Fibroblast of lung (primary cell): Measurements from ENCODE around the gene DIS3L2. TPM values are rescaled to one million over a fixed set of nuclear protein-coding genes. Genes with fewer than 3 reads are reported as not detected.

Experiments used
- DNase-seq, 2 donors: peaks; one replicate each; pipeline versions ENCODE4 v3.0.0 to v3.0.0-alpha.2; 2010; ENCODE audit warnings: low read depth in 2 of 2
- H2AFZ ChIP-seq: 2 replicates; pipeline ENCODE4 v1.5.1; 2012; ENCODE audit warnings: low read length, control low read depth, inconsistent platforms
- H3K27ac ChIP-seq: 2 replicates; pipeline ENCODE4 v1.5.1; 2011; ENCODE audit warnings: low read length, control low read depth; ENCODE audit not compliant: insufficient read depth
- H3K27me3 ChIP-seq: 2 replicates; pipeline ENCODE4 v1.5.1; 2011; ENCODE audit warnings: mild to moderate bottlenecking, low read length; ENCODE audit not compliant: control insufficient read depth, insufficient read depth
- H3K36me3 ChIP-seq: 2 replicates; pipeline ENCODE4 v1.5.1; 2011; ENCODE audit warnings: low read length; ENCODE audit not compliant: control insufficient read depth, insufficient read depth
- H3K4me1 ChIP-seq: 2 replicates; pipeline ENCODE4 v1.5.1; 2011; ENCODE audit warnings: low read length; ENCODE audit not compliant: control insufficient read depth, insufficient read depth; ENCODE audit errors: extremely low read depth
- H3K4me2 ChIP-seq: 2 replicates; pipeline ENCODE4 v1.5.1; 2011; ENCODE audit warnings: low read length, control low read depth; ENCODE audit not compliant: insufficient read depth; ENCODE audit errors: extremely low read depth
- H3K4me3 ChIP-seq, 4 experiments: fragments of 200-600 bp in 1 of 4; sonication (generic) in 1 of 4; replicated peaks in 1 of 4; 2 replicates each; pipeline ENCODE4 v1.5.1; 2011 to 2016; ENCODE audit warnings: low read length in 4 of 4, low read depth in 3 of 4, mild to moderate bottlenecking in 3 of 4, control low read depth in 2 of 4, inconsistent platforms in 1 of 4, mixed read lengths in 1 of 4; ENCODE audit not compliant: insufficient read depth in 1 of 4; ENCODE audit errors: control extremely low read depth in 1 of 4
- H3K79me2 ChIP-seq: 2 replicates; pipeline ENCODE4 v1.5.1; 2012; ENCODE audit warnings: mild to moderate bottlenecking, low read length, inconsistent platforms; ENCODE audit not compliant: control insufficient read depth, insufficient read depth
- H3K9ac ChIP-seq: 2 replicates; pipeline ENCODE4 v1.5.1; 2011; ENCODE audit warnings: mild to moderate bottlenecking, low read length, control low read depth; ENCODE audit not compliant: insufficient read depth
- H3K9me3 ChIP-seq: 2 replicates; pipeline ENCODE4 v1.5.1; 2012; ENCODE audit warnings: low read depth, low read length; ENCODE audit not compliant: control insufficient read depth, insufficient read depth
- H4K20me1 ChIP-seq: 2 replicates; pipeline ENCODE4 v1.5.1; 2011; ENCODE audit warnings: low read length; ENCODE audit not compliant: control insufficient read depth, insufficient read depth; ENCODE audit errors: extremely low read depth
- EZH2 ChIP-seq: IDR thresholded peaks from 2 replicates; pipeline ENCODE4 v1.5.1; 2012; ENCODE audit warnings: low read length, control low read depth, mild to moderate bottlenecking; ENCODE audit errors: missing control alignments
- polyA plus RNA-seq, 2 donors: library from polyadenylated mRNA; depleted of rRNA in 1 of 2; stranded (reverse) in 1 of 2; unstranded in 1 of 2; fragments of >200 nt; gene quantifications; 2 replicates each; pipeline ENCODE4 v1.2.1, GENCODE V29; 2011 to 2012; ENCODE audit warnings: missing spikeins in 1 of 2
- total RNA-seq: library from RNA; depleted of rRNA; stranded (reverse); fragments of >200 nt; gene quantifications from 2 replicates; pipeline ENCODE4 v1.2.1, GENCODE V29; 2014
- TF ChIP-seq, protein P1 (sequence below), 2 donors: IDR thresholded peaks in 1 of 2; conservative IDR thresholded peaks in 1 of 2; 1 replicate in 1 of 2; 2 replicates in 1 of 2; pipeline ENCODE4 v1.5.1; 2011 to 2012; ENCODE audit warnings: low read length in 2 of 2, control low read depth in 1 of 2, inconsistent platforms in 1 of 2, low read depth in 1 of 2, mild to moderate bottlenecking in 1 of 2

The DIS3L2 gene
- total and polyA plus RNA-seq, 2 donors (not counting 1 experiment from before 2014, with no cell fraction given): 5.2 to 15.2 TPM

DNA sequence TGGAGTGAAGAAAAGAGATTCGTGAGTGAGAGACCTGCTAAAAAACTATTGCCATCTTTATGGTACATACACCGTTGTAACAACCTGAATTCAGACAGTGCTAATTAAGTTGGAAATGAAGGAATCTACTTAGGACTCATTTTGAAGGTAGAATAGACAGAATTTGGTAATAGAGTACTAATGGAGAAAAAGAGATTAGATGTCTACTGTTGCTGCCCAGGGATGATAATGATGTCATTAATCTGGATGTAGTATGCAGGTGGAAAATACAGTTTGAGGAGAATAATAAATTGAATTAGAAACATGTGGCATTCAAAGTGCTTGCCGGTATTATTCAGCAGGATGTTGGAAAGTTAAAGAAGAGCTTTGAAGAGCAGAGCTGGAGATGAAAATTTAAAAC lies 44.7 kb downstream of the DIS3L2 start:
- Histone ChIP-seq H3K4me1 (no peaks in the 10 kb centered on the region), H3K4me3 (no peak overlapping the region), H3K4me2 (no peak overlapping the region), H4K20me1 (no peaks in the 10 kb centered on the region), H3K9ac (no peak overlapping the region), H3K27me3 (no peaks in the 10 kb centered on the region), H3K27ac (no peak overlapping the region), H2AFZ (no peak overlapping the region), H3K9me3 (no peaks in the 10 kb centered on the region), H3K36me3 (no peaks in the 10 kb centered on the region), H3K79me2 (no peaks in the 10 kb centered on the region)
- DNase-seq: no peak
- TF ChIP-seq, protein P1, sequence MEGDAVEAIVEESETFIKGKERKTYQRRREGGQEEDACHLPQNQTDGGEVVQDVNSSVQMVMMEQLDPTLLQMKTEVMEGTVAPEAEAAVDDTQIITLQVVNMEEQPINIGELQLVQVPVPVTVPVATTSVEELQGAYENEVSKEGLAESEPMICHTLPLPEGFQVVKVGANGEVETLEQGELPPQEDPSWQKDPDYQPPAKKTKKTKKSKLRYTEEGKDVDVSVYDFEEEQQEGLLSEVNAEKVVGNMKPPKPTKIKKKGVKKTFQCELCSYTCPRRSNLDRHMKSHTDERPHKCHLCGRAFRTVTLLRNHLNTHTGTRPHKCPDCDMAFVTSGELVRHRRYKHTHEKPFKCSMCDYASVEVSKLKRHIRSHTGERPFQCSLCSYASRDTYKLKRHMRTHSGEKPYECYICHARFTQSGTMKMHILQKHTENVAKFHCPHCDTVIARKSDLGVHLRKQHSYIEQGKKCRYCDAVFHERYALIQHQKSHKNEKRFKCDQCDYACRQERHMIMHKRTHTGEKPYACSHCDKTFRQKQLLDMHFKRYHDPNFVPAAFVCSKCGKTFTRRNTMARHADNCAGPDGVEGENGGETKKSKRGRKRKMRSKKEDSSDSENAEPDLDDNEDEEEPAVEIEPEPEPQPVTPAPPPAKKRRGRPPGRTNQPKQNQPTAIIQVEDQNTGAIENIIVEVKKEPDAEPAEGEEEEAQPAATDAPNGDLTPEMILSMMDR (conservative IDR thresholded peaks at IDR 0.05 in 1 of 2, IDR thresholded peaks at IDR 0.05 in 1 of 2; ENCODE audit: low read depth in 1 of 2, low read length in 2 of 2): no peak
- TF ChIP-seq EZH2: no peak

DNA sequence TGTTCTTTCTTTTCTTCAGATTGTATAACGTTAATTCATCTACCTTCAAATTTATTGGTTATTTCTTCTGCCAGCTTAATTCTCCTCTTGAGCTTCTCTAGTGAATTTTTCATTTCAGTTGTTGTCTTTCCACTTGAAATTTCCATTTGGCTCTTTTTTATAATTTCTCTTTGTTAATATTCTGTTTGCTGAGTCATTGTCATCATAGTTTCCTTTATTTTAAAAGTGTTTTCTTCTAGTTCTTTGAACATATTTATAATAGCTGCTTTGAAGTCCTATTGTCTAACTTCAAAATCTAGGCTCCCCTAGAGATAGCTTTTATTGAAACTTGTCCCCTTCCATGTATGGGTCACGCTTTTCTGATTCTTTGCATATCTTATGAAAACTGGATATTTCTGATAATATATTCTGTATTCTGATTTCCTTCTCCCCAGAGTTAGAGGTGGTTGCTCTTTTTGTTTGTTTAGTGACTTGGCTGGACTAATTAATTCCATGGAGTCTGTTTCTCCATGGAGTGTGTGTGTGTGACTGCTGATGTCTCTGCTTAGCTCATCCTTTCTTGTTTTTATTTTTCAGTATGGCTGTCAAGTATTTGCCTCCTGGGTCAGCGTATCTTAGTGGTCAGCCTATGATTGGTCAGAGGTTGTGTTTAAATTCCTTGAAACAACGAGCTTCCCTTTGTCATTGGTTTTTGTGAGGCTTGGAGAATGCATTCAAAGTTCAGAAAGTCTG lies 47.6 kb downstream of the DIS3L2 start:
- peaks cover 1% of the 10 kb centered on the region for H4K20me1 ChIP-seq
- no peaks in the 10 kb centered on the region for H3K36me3 ChIP-seq
- H2AFZ ChIP-seq: no peak overlapping the region
- no peaks in the 10 kb centered on the region for H3K79me2 ChIP-seq
- H3K4me1 ChIP-seq: no peaks in the 10 kb centered on the region
- no peaks in the 10 kb centered on the region for H3K27me3 ChIP-seq
- peak in 1 of 2 donors; percentile 23 for DNase-seq
- no peak overlapping the region for H3K9ac ChIP-seq
- no peak overlapping the region for H3K4me3 ChIP-seq
- no peak overlapping the region for H3K27ac ChIP-seq
- TF ChIP-seq, protein P1 (conservative IDR thresholded peaks at IDR 0.05 in 1 of 2, IDR thresholded peaks at IDR 0.05 in 1 of 2; ENCODE audit: low read depth in 1 of 2, low read length in 2 of 2): no peak
- TF ChIP-seq EZH2: no peak
- H3K4me2 ChIP-seq: no peak overlapping the region
- no peaks in the 10 kb centered on the region for H3K9me3 ChIP-seq

DNA sequence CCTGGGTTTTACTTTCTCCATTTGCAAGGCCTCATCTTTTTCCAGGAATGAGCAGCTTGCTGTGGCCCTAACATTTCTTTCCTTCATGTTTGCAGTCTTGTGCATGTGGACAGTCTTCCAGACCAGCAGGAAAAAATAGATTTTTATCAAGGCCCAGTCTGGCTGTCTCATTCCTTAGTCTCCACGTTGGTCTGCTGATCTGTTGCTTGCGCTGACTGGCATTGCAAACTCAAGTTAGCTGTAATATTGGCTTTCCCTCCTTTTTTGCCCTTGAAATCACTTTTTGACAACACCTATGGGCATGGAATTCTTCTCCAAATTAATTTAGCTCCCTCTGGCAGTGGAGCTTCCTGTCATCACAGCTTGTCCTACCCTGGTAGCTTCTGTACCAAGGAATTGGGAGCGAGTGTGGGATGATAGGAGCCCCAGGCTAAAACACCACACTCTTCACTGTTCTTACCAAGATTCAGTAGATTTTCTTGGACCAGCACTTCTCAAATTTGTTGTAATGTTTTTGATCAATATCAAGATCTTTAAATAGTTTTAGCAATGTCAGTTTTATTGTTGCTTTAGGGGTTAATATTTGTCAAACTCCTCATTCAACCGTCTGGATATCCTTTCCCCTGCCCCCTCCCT lies 48.2 kb downstream of the DIS3L2 start:
- no peak overlapping the region for H3K4me2 ChIP-seq
- H3K79me2 ChIP-seq: no peaks in the 10 kb centered on the region
- no peaks in the 10 kb centered on the region for H3K36me3 ChIP-seq
- no peaks in the 10 kb centered on the region for H3K4me1 ChIP-seq
- no peak overlapping the region for H2AFZ ChIP-seq
- H3K9me3 ChIP-seq: no peaks in the 10 kb centered on the region
- no peak overlapping the region for H3K4me3 ChIP-seq
- H4K20me1 ChIP-seq: peaks cover 1% of the 10 kb centered on the region
- H3K27me3 ChIP-seq: no peaks in the 10 kb centered on the region
- no peak overlapping the region for H3K9ac ChIP-seq
- H3K27ac ChIP-seq: no peak overlapping the region
- DNase-seq: peak in 1 of 2 donors; percentile 22
- TF ChIP-seq EZH2: no peak
